WTC11 (cell line): ENCODE measurements around the gene PIK3IP1. TPM values are rescaled to one million over a fixed set of nuclear protein-coding genes. Genes with fewer than 3 reads are reported as not detected.

ENCODE experiments used
- ATAC-seq: fragments of 200-7000 bp; cut with Tn5 transposase; 2 replicates; pipeline ENCODE4 v1.10.0; 2021; ENCODE audit warnings: mild to moderate bottlenecking, moderate library complexity
- CTCF ChIA-PET: fragments of 300-600 bp; sonication (Branson Sonifier 250); formaldehyde crosslinking; loops from one replicate; lab custom pipeline; 2021; ENCODE audit warnings: antibody characterized with exemption; lab: Charles Lee
- POLR2A ChIA-PET: fragments of 350-600 bp; sonication (Branson Sonifier 250); formaldehyde crosslinking; loops from one replicate; lab custom pipeline; 2021; ENCODE audit warnings: antibody characterized with exemption; lab: Charles Lee
- DNase-seq: peaks from one replicate; pipeline ENCODE4 v3.0.0; 2021; ENCODE audit warnings: low spot score
- H3K27ac Mint-ChIP-seq: 2 replicates; pipeline ENCODE4 v1.8.0; 2021; ENCODE audit warnings: mixed read lengths
- H3K27me3 Mint-ChIP-seq: 2 replicates; pipeline ENCODE4 v1.8.0; 2021; ENCODE audit warnings: low read depth, mild to moderate bottlenecking, moderate library complexity, mixed read lengths
- H3K36me3 Mint-ChIP-seq: 2 replicates; pipeline ENCODE4 v1.8.0; 2021; ENCODE audit warnings: mixed read lengths
- H3K4me1 Mint-ChIP-seq: 2 replicates; pipeline ENCODE4 v1.8.0; 2022; ENCODE audit warnings: mixed read lengths
- H3K4me3 Mint-ChIP-seq: 2 replicates; pipeline ENCODE4 v1.8.0; 2021; ENCODE audit warnings: mild to moderate bottlenecking, moderate library complexity, mixed read lengths
- H3K9me3 Mint-ChIP-seq: 2 replicates; pipeline ENCODE4 v1.8.0; 2021; ENCODE audit warnings: mixed read lengths
- AFF4 ChIP-seq: sonication (generic); formaldehyde crosslinking; IDR thresholded peaks from 2 replicates; pipeline ENCODE4 v1.8.1; 2023; ENCODE audit warnings: mild to moderate bottlenecking, missing genetic modification reagents, borderline replicate concordance
- ATF3 ChIP-seq: sonication (generic); formaldehyde crosslinking; conservative IDR thresholded peaks from 2 replicates; pipeline ENCODE4 v1.8.1; 2022; ENCODE audit warnings: mild to moderate bottlenecking, missing genetic modification reagents
- CREB1 ChIP-seq: sonication (generic); formaldehyde crosslinking; IDR thresholded peaks from 2 replicates; pipeline ENCODE4 v1.8.0; 2023; ENCODE audit warnings: mild to moderate bottlenecking, missing genetic modification reagents
- E2F5 ChIP-seq: sonication (generic); formaldehyde crosslinking; IDR thresholded peaks from 2 replicates; pipeline ENCODE4 v1.8.1; 2022; ENCODE audit warnings: mild to moderate bottlenecking, moderate library complexity, missing genetic modification reagents
- EMX1 ChIP-seq: fragments of 250-450 bp; sonication (Bioruptor Pico); IDR thresholded peaks from 2 replicates; pipeline ENCODE4 v1.8.0; 2021; ENCODE audit warnings: mild to moderate bottlenecking
- ETV6 ChIP-seq: sonication (generic); formaldehyde crosslinking; IDR thresholded peaks from 2 replicates; pipeline ENCODE4 v1.8.1; 2022; ENCODE audit warnings: mild to moderate bottlenecking, missing genetic modification reagents
- GTF2I ChIP-seq: fragments of 250-450 bp; sonication (Bioruptor Pico); conservative IDR thresholded peaks from 2 replicates; pipeline ENCODE4 v1.4.0; 2021; ENCODE audit warnings: mild to moderate bottlenecking
- HMGA2 ChIP-seq: fragments of 250-450 bp; sonication (Bioruptor Pico); IDR thresholded peaks from 2 replicates; pipeline ENCODE4 v1.4.0; 2021; ENCODE audit warnings: mild to moderate bottlenecking, moderate library complexity
- JUN ChIP-seq: sonication (generic); formaldehyde crosslinking; IDR thresholded peaks from 2 replicates; pipeline ENCODE4 v1.8.0; 2023; ENCODE audit warnings: mild to moderate bottlenecking, missing genetic modification reagents
- MAX ChIP-seq: sonication (generic); formaldehyde crosslinking; IDR thresholded peaks from 2 replicates; pipeline ENCODE4 v1.8.0; 2022; ENCODE audit warnings: mild to moderate bottlenecking, missing genetic modification reagents
- NFATC4 ChIP-seq: fragments of 250-450 bp; sonication (Bioruptor Pico); IDR thresholded peaks from 2 replicates; pipeline ENCODE4 v1.9.0; 2021; ENCODE audit warnings: mild to moderate bottlenecking
- NFYB ChIP-seq: sonication (generic); formaldehyde crosslinking; conservative IDR thresholded peaks from 2 replicates; pipeline ENCODE4 v1.8.0; 2022; ENCODE audit warnings: low read depth, missing genetic modification reagents
- PRDM15 ChIP-seq: sonication (generic); formaldehyde crosslinking; IDR thresholded peaks from 2 replicates; pipeline ENCODE4 v1.8.0; 2022; ENCODE audit warnings: missing genetic modification reagents
- SMAD4 ChIP-seq: sonication (generic); formaldehyde crosslinking; IDR thresholded peaks from 2 replicates; pipeline ENCODE4 v1.8.0; 2022; ENCODE audit warnings: mild to moderate bottlenecking, missing genetic modification reagents
- SOX15 ChIP-seq: fragments of 250-450 bp; sonication (Bioruptor Pico); IDR thresholded peaks from 2 replicates; pipeline ENCODE4 v1.9.0; 2021; ENCODE audit warnings: mild to moderate bottlenecking
- TCF7 ChIP-seq: sonication (generic); formaldehyde crosslinking; IDR thresholded peaks from 2 replicates; pipeline ENCODE4 v1.8.0; 2022; ENCODE audit warnings: mild to moderate bottlenecking, low read depth, missing genetic modification reagents, moderate library complexity
- TEAD4 ChIP-seq: sonication (generic); formaldehyde crosslinking; IDR thresholded peaks from 2 replicates; pipeline ENCODE4 v1.8.0; 2022; ENCODE audit warnings: mild to moderate bottlenecking, missing genetic modification reagents
- TP53 ChIP-seq: sonication (generic); formaldehyde crosslinking; IDR thresholded peaks from 2 replicates; pipeline ENCODE4 v1.8.1; 2023; ENCODE audit warnings: mild to moderate bottlenecking, missing genetic modification reagents
- ZMAT4 ChIP-seq: fragments of 250-450 bp; sonication (Bioruptor Pico); IDR thresholded peaks from 2 replicates; pipeline ENCODE4 v1.9.0; 2021; ENCODE audit warnings: mild to moderate bottlenecking
- ZNF121 ChIP-seq: sonication (generic); formaldehyde crosslinking; IDR thresholded peaks from 2 replicates; pipeline ENCODE4 v1.8.0; 2023; ENCODE audit warnings: missing genetic modification reagents
- total RNA-seq: library from RNA; stranded (reverse); gene quantifications from 3 replicates; pipeline ENCODE4 v1.2.3, GENCODE V29; 2021

Gene PIK3IP1
- total RNA-seq, 1 experiment from 2014 or later, result 2.0 TPM

- H3K4me3 Mint-ChIP-seq, result peak overlapping the region; percentile 71
- POLR2A ChIA-PET, result interaction anchor here (0.6 to 1.9 kb wide), 10 partner anchors 9 to 402 kb away, joined by 3 to 8 read pairs (median 4); partner anchors contain the start of genes LIMK2, PATZ1 and RNF185
- no peaks in the 10 kb centered on the region for H3K36me3 Mint-ChIP-seq
- H3K4me1 Mint-ChIP-seq, result peaks cover 26% of the 10 kb centered on the region
- no peak for TF ChIP-seq E2F5
- no peak for TF ChIP-seq JUN (CRISPR knock-in tag)
- TF ChIP-seq NFATC4 (CRISPR knock-in tag), result no peak
- no peak for TF ChIP-seq CREB1 (CRISPR knock-in tag)
- TF ChIP-seq SOX15 (CRISPR knock-in tag), result no peak
- TF ChIP-seq EMX1 (CRISPR knock-in tag), result no peak
- peak; percentile 60; the same call in 1 of the 2 replicates for TF ChIP-seq ZNF121 (CRISPR knock-in tag)
- TF ChIP-seq ATF3 (CRISPR knock-in tag), result no peak
- TF ChIP-seq TCF7 (CRISPR knock-in tag), result no peak
- no peak for TF ChIP-seq TEAD4 (CRISPR knock-in tag)
- TF ChIP-seq SMAD4 (CRISPR knock-in tag), result no peak
- peak; percentile 37; the same call in 1 of the 2 replicates for TF ChIP-seq PRDM15 (CRISPR knock-in tag)
- no peak for TF ChIP-seq ZMAT4 (CRISPR knock-in tag)
- no peaks in the 10 kb centered on the region for H3K9me3 Mint-ChIP-seq
- H3K27me3 Mint-ChIP-seq, result peaks cover 25% of the 10 kb centered on the region
- no peak for ATAC-seq
- no peak for DNase-seq
- CTCF ChIA-PET, result interaction anchor here (1.0 to 3.5 kb wide), 16 partner anchors 8 to 195 kb away, joined by 3 to 64 read pairs (median 7); partner anchors contain the start of genes LIMK2, PATZ1, PLA2G3 and SELENOM
- peak overlapping the region; percentile 95 for H3K27ac Mint-ChIP-seq
These were observed 630 bp downstream of the PIK3IP1 start for GRCh38 chr22:31291481-31292235.

- POLR2A ChIA-PET, result interaction anchor here (0.7 to 1.9 kb wide), 6 partner anchors 18 to 403 kb away, joined by 3 to 6 read pairs (median 4); partner anchors contain the start of gene LIMK2
- ATAC-seq, result peak; percentile 88
- CTCF ChIA-PET, result interaction anchor here (0.8 to 3.5 kb wide), 15 partner anchors 11 to 194 kb away, joined by 3 to 64 read pairs (median 5); partner anchors contain the start of genes LIMK2, PLA2G3 and SELENOM
- TF ChIP-seq GTF2I (CRISPR knock-in tag) (no peak), ETV6 (CRISPR knock-in tag) (peak; percentile 98), TEAD4 (CRISPR knock-in tag) (no peak; the same call in 1 of the 2 replicates), SOX15 (CRISPR knock-in tag) (no peak), MAX (CRISPR knock-in tag) (peak; percentile 99), NFYB (CRISPR knock-in tag) (peak; percentile 88), HMGA2 (CRISPR knock-in tag) (no peak), TP53 (CRISPR knock-in tag) (peak; percentile 92), AFF4 (CRISPR knock-in tag) (peak; percentile 89; the same call in 1 of the 2 replicates)
These were observed 1.5 kb downstream of the PIK3IP1 start for GRCh38 chr22:31290494-31291471.

More at GRCh38 chr22:31290494-31291471, 1.5 kb downstream of the PIK3IP1 start:
- Mint-ChIP-seq H3K27me3 (peaks cover 25% of the 10 kb centered on the region), H3K27ac (peak overlapping the region; percentile 71), H3K4me1 (peaks cover 26% of the 10 kb centered on the region), H3K36me3 (no peaks in the 10 kb centered on the region), H3K9me3 (no peaks in the 10 kb centered on the region), H3K4me3 (peak overlapping the region; percentile 74)
- peak; percentile 92 for DNase-seq
